MM.1S (cell line): Measurements from ENCODE around the gene ST6GALNAC6.
A peak's percentile ranks its signal among the peaks of the same experiment; 100 is the strongest.

ENCODE experiments used
- DNase-seq: peaks from one replicate; pipeline ENCODE4 v3.0.0-alpha.2; 2015
- H2AFZ ChIP-seq: fragments of 300-600 bp; sonication (generic); 2 replicates; pipeline ENCODE4 v1.6.0; 2016; ENCODE audit warnings: antibody characterized with exemption, low read length
- H3F3A ChIP-seq: fragments of 300-600 bp; sonication (generic); 2 replicates; pipeline ENCODE4 v1.6.1; 2016; ENCODE audit warnings: mild to moderate bottlenecking, antibody characterized with exemption, low read length, moderate library complexity, mixed read lengths; ENCODE audit not compliant: insufficient read depth
- H3K27ac ChIP-seq: fragments of 300-600 bp; sonication (generic); 2 replicates; pipeline ENCODE4 v1.5.1; 2016; ENCODE audit warnings: mild to moderate bottlenecking, low read length
- H3K27me3 ChIP-seq: fragments of 300-600 bp; sonication (generic); replicated peaks from 2 replicates; pipeline ENCODE4 v1.6.0; 2016; ENCODE audit warnings: low read length; ENCODE audit not compliant: insufficient read depth
- H3K36me3 ChIP-seq: fragments of 300-600 bp; sonication (generic); replicated peaks from 2 replicates; pipeline ENCODE4 v1.6.1; 2016; ENCODE audit warnings: mild to moderate bottlenecking, low read length, mixed read lengths; ENCODE audit not compliant: insufficient read depth
- H3K4me1 ChIP-seq: fragments of 300-600 bp; sonication (generic); 2 replicates; pipeline ENCODE4 v1.6.1; 2016; ENCODE audit warnings: low read length, mixed read lengths
- H3K4me2 ChIP-seq: fragments of 300-600 bp; sonication (generic); 2 replicates; pipeline ENCODE4 v1.6.0; 2016; ENCODE audit warnings: low read depth, low read length
- H3K4me3 ChIP-seq: fragments of 300-600 bp; sonication (generic); 2 replicates; pipeline ENCODE4 v1.5.1; 2016; ENCODE audit warnings: low read length, mixed read lengths
- H3K79me2 ChIP-seq: fragments of 300-600 bp; sonication (generic); 2 replicates; pipeline ENCODE4 v1.6.1; 2016; ENCODE audit warnings: mixed run types, low read length, mixed read lengths
- H3K9ac ChIP-seq: fragments of 300-600 bp; sonication (generic); 2 replicates; pipeline ENCODE4 v1.6.1; 2016; ENCODE audit warnings: low read length, mixed read lengths
- H3K9me2 ChIP-seq: fragments of 300-600 bp; sonication (generic); replicated peaks from 2 replicates; pipeline ENCODE4 v1.6.1; 2016; ENCODE audit warnings: mild to moderate bottlenecking, low read length, mixed read lengths; ENCODE audit not compliant: insufficient read depth
- H3K9me3 ChIP-seq: fragments of 300-600 bp; sonication (generic); replicated peaks from 2 replicates; pipeline ENCODE4 v1.6.1; 2016; ENCODE audit warnings: mild to moderate bottlenecking, low read length, mixed read lengths; ENCODE audit not compliant: insufficient read depth
- H4K20me1 ChIP-seq: fragments of 300-600 bp; sonication (generic); 2 replicates; pipeline ENCODE4 v1.6.1; 2016; ENCODE audit warnings: mild to moderate bottlenecking, low read length, moderate library complexity, mixed read lengths; ENCODE audit not compliant: insufficient read depth
- EZH2 ChIP-seq: fragments of 300-600 bp; sonication (generic); optimal IDR thresholded peaks from 2 replicates; pipeline ENCODE3; 2017; ENCODE audit warnings: low read depth, mild to moderate bottlenecking, antibody characterized with exemption, low read length, mixed read lengths
- EZH2phosphoT487 ChIP-seq: fragments of 300-600 bp; sonication (generic); IDR thresholded peaks from 2 replicates; pipeline ENCODE4 v1.6.1; 2018; ENCODE audit warnings: antibody characterized with exemption, low read length
- TF ChIP-seq, protein P1 (sequence below): fragments of 300-600 bp; sonication (generic); IDR thresholded peaks from 2 replicates; pipeline ENCODE4 v1.5.1; 2016; ENCODE audit warnings: antibody characterized with exemption, low read length, mixed read lengths

ST6GALNAC6 gene

DNA sequence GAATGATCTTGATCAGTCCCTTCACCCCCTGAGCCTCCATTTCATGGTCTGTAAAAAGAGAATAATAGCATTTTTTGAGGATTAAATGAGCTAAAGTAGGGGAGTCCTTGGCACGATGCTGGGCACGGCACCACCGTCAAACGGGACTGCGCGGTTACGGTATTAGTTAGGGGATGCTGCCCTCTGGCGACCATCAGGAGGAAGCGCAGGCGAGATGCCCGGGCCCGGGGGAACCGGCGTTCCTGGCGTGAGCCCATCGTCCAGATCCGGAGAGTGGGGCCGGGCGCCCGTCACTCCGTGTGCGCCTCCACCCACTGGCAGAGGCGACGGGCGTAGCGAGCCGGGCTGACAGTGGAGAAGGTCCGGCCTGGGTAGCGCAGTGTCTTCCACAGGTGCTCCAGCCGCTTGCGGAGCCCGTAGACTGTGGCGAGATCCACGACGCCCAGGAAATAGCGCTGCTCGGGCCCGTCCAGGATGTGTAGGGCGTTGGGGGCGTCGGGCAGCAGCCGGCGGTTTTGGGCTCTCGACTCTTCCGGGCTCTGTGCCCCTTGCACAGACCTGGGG lies 22.2 kb upstream of the ST6GALNAC6 start:
- Histone ChIP-seq H3K27me3 (no peaks in the 10 kb centered on the region), H3K4me3 (peak overlapping the region; percentile 27; the same call in 1 of the 2 replicates), H4K20me1 (no peaks in the 10 kb centered on the region), H3K36me3 (no peaks in the 10 kb centered on the region), H3K9me2 (no peaks in the 10 kb centered on the region), H3K9me3 (no peaks in the 10 kb centered on the region), H3F3A (peaks cover 17% of the 10 kb centered on the region; the same call in 1 of the 2 replicates), H3K4me2 (peak overlapping the region; percentile 67), H3K27ac (no peak overlapping the region), H2AFZ (no peak overlapping the region), H3K4me1 (peaks cover 30% of the 10 kb centered on the region), H3K79me2 (peaks cover 10% of the 10 kb centered on the region), H3K9ac (no peak overlapping the region)
- no peak for TF ChIP-seq EZH2phosphoT487
- TF ChIP-seq, protein P1, sequence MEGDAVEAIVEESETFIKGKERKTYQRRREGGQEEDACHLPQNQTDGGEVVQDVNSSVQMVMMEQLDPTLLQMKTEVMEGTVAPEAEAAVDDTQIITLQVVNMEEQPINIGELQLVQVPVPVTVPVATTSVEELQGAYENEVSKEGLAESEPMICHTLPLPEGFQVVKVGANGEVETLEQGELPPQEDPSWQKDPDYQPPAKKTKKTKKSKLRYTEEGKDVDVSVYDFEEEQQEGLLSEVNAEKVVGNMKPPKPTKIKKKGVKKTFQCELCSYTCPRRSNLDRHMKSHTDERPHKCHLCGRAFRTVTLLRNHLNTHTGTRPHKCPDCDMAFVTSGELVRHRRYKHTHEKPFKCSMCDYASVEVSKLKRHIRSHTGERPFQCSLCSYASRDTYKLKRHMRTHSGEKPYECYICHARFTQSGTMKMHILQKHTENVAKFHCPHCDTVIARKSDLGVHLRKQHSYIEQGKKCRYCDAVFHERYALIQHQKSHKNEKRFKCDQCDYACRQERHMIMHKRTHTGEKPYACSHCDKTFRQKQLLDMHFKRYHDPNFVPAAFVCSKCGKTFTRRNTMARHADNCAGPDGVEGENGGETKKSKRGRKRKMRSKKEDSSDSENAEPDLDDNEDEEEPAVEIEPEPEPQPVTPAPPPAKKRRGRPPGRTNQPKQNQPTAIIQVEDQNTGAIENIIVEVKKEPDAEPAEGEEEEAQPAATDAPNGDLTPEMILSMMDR, result peak; percentile 88
- no peak for TF ChIP-seq EZH2
- peak; percentile 63 for DNase-seq

DNA sequence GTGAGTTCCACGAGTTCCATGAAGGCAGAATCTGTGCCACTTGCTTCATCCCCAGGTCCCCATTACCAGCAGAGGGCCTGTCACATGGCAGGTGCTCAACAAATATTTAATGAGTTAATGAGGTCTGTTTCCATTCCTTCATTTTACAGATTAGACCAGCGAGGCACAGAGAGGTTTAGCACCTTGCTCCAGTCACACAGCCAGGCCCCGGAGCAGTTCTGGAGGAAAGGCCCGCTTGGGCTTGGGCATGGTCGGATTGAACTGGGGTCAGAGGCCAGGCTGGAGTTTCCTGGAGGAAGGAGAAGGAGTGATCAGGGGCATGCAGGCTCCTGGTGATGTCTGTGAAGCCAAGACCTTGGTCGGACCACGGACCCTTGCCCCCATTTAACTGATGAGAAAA lies 21.4 kb upstream of the ST6GALNAC6 start:
- no peak overlapping the region for H3K4me3 ChIP-seq
- no peak overlapping the region for H3K4me2 ChIP-seq
- H4K20me1 ChIP-seq, result no peaks in the 10 kb centered on the region
- H3K4me1 ChIP-seq, result peaks cover 27% of the 10 kb centered on the region
- no peak overlapping the region for H3K9ac ChIP-seq
- H3K27ac ChIP-seq, result no peak overlapping the region
- H3K9me3 ChIP-seq, result no peaks in the 10 kb centered on the region
- TF ChIP-seq, protein P1, result no peak
- TF ChIP-seq EZH2 (no peak), EZH2phosphoT487 (no peak)
- H3K27me3 ChIP-seq, result no peaks in the 10 kb centered on the region
- DNase-seq, result no peak
- H3F3A ChIP-seq, result peaks cover 12% of the 10 kb centered on the region; the same call in 1 of the 2 replicates
- no peaks in the 10 kb centered on the region for H3K9me2 ChIP-seq
- no peak overlapping the region for H2AFZ ChIP-seq
- H3K79me2 ChIP-seq, result peaks cover 18% of the 10 kb centered on the region
- no peaks in the 10 kb centered on the region for H3K36me3 ChIP-seq

DNA sequence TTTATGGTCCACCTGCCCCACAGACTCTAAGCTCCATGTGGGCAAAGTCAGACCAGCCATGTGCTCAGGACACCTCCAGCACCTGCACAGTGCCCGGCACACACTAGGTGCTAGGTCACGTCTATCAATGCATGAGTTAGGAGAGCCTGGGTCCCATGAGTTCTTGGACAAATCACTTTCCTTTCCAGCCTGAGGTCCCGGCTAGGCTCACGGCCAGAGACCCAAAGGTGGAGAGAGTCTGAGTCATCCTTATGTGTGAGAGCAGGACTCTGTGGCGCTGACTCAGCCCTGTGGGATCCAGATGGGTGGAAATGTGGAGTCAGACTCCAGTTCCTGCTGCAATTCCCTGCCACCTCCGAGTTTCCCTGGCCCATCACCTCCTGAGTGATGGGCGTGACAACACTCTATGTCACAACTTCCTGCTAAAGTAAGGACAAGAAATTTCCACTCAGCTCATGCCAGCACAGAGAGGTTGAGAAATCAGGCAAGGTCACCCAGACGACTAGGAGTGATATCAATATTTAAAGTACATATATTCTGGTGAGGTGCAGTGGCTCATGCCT lies 19.9 kb upstream of the ST6GALNAC6 start:
- Histone ChIP-seq H3K4me3 (no peak overlapping the region), H3K9me3 (no peaks in the 10 kb centered on the region), H3K9me2 (no peaks in the 10 kb centered on the region), H3K27me3 (no peaks in the 10 kb centered on the region), H3K27ac (no peak overlapping the region), H2AFZ (no peak overlapping the region), H3K9ac (no peak overlapping the region), H3K79me2 (peaks cover 31% of the 10 kb centered on the region), H3K4me2 (no peak overlapping the region), H4K20me1 (no peaks in the 10 kb centered on the region), H3K4me1 (peaks cover 39% of the 10 kb centered on the region), H3F3A (peaks cover 18% of the 10 kb centered on the region), H3K36me3 (no peaks in the 10 kb centered on the region)
- no peak for DNase-seq
- TF ChIP-seq EZH2, result no peak
- TF ChIP-seq, protein P1, result no peak
- no peak for TF ChIP-seq EZH2phosphoT487
